HepG2 (cell line): ENCODE measurements around the gene CCDC196. TPM values are rescaled to one million over a fixed set of nuclear protein-coding genes. Genes with fewer than 3 reads are reported as not detected.

Source experiments
- FOXA3 ChIP-seq: IDR thresholded peaks from 2 replicates; pipeline ENCODE4 v1.6.1; 2016; ENCODE audit warnings: missing genetic modification reagents, missing compliant biosample characterization
- FUBP1 ChIP-seq: sonication (generic); formaldehyde crosslinking; IDR thresholded peaks from 2 replicates; pipeline ENCODE4 v1.5.1; 2020; ENCODE audit warnings: missing genetic modification reagents, mild to moderate bottlenecking, borderline replicate concordance
- HNF4G ChIP-seq, 2 experiments: sonication (generic) in 1 of 2; formaldehyde crosslinking in 1 of 2; IDR thresholded peaks; 2 replicates each; pipeline versions ENCODE4 v1.4.0 to v1.6.1; 2011 to 2020; ENCODE audit warnings: borderline replicate concordance in 2 of 2, low read depth in 2 of 2, mild to moderate bottlenecking in 2 of 2, low read length in 1 of 2, missing genetic modification reagents in 1 of 2, moderate library complexity in 1 of 2
- KLF13 ChIP-seq: sonication (generic); formaldehyde crosslinking; IDR thresholded peaks from 2 replicates; pipeline ENCODE4 v1.4.0; 2020; ENCODE audit warnings: mild to moderate bottlenecking, missing genetic modification reagents
- PPARG ChIP-seq: conservative IDR thresholded peaks from 2 replicates; pipeline ENCODE4 v1.6.1; 2016; ENCODE audit warnings: missing biosample characterization, missing genetic modification reagents
- THAP7 ChIP-seq: sonication (generic); formaldehyde crosslinking; IDR thresholded peaks from 2 replicates; pipeline ENCODE4 v1.8.1; 2023; ENCODE audit warnings: mild to moderate bottlenecking, missing genetic modification reagents
- ZNF296 ChIP-seq: sonication (generic); formaldehyde crosslinking; conservative IDR thresholded peaks from 2 replicates; pipeline ENCODE4 v1.5.0; 2020; ENCODE audit warnings: mild to moderate bottlenecking, missing genetic modification reagents
- ZNF574 ChIP-seq: sonication (generic); formaldehyde crosslinking; IDR thresholded peaks from 2 replicates; pipeline ENCODE4 v1.4.0; 2020; ENCODE audit warnings: missing genetic modification reagents
- ZSCAN12 ChIP-seq: sonication (generic); formaldehyde crosslinking; IDR thresholded peaks from 2 replicates; pipeline ENCODE4 v1.9.0; 2021; ENCODE audit warnings: mild to moderate bottlenecking, missing genetic modification reagents
- polyA plus RNA-seq, 8 experiments: library from polyadenylated mRNA; depleted of rRNA in 3 of 8; stranded (reverse) in 7 of 8; unstranded in 1 of 8; fragments of >200 nt; fragmentation: Illumina TruSeq in 4 of 8; extraction: Trizol in 4 of 8; gene quantifications; 2 replicates each; pipeline versions ENCODE4 v1.2.1 to v1.2.3, GENCODE V29; 2011 to 2016; ENCODE audit warnings: low read depth in 4 of 8, missing spikeins in 1 of 8, mixed read lengths in 1 of 8; ENCODE audit not compliant: insufficient read depth in 1 of 8
- total RNA-seq, 5 experiments: library from RNA; depleted of rRNA; stranded (reverse); fragments of >200 nt; fragmentation: Illumina TruSeq; extraction: Trizol; gene quantifications; 2 replicates each; pipeline ENCODE4 v1.2.3, GENCODE V29; 2016; ENCODE audit warnings: low read depth in 1 of 5

CCDC196 gene
- total and polyA plus RNA-seq, 2 of the 13 experiments (the other 11 are each of a cell fraction or from before 2014, with no cell fraction given): not detected

GRCh38 chr14:66507722-66508546 lies 21.8 kb downstream of the CCDC196 start, which contains the start of gene GPHN (continued):
- TF ChIP-seq ZNF574 (peak; percentile 87), FOXA3 (CRISPR knock-in tag) (peak; percentile 56; the same call in 1 of the 2 replicates), ZSCAN12 (CRISPR knock-in tag) (0 out of 2 replicates have a peak, but pooled peaks have one; percentile 12), KLF13 (CRISPR knock-in tag) (no peak; the same call in 1 of the 2 replicates), PPARG (CRISPR knock-in tag) (no peak), FUBP1 (no peak), THAP7 (CRISPR knock-in tag) (no peak), HNF4G (IDR thresholded peaks at IDR 0.05; ENCODE audit: borderline replicate concordance, low read depth, low read length) (0 out of 2 replicates have a peak, but pooled peaks have one; percentile 11), HNF4G (CRISPR knock-in tag; IDR thresholded peaks at IDR 0.05; ENCODE audit: borderline replicate concordance, low read depth) (no peak), ZNF296 (no peak)
